Measurements from ENCODE around the gene ZNF580.
A peak's percentile ranks its signal among the peaks of the same experiment; 100 is the strongest.

DNA sequence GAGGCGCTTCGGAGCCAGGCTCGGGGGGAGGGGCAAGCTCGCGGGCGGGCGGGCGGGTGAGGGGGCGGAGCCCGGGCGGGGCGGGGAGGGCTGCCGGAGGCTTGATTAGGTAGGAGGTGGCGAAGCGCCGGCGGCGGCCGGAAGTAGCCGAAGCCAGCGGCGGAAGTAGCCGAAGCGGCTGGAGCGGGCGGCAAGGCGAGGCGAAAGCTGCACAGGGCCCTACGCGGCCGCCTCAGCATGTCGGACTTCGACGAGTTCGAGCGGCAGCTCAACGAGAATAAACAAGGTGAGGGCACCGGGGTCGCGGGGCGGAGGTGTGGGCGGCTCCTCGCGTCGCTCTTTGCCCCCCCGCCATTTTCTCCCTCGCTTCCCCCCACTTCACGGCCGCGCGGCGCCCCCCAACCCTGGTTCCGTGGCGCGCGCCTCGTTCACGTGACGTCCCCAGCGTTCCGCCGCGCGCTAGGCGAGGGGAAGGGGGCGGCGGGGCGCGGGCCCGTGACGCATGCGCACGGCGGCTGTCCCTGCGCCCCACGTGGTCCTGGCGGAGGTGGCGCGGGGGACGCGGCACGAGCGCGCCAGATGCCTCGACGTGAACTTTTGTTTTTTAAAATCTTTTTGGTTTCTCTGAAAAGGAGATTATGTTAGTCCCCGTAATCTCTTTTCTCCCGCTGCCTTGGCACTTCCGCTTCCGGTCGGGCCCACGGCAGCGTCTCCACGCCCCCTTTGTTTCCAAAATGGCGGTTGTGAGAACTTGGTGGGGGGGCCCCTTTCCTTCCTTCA, 14.3 kb downstream of the ZNF580 start, which contains the start of gene U2AF2:
- TF ChIP-seq CTCF (IDR thresholded peaks at IDR 0.05 in 2 of 3, conservative IDR thresholded peaks at IDR 0.05 in 1 of 3; ENCODE audit: insufficient read depth in 2 of 3, low read depth in 1 of 3, low read length in 3 of 3) (no peak; a peak in 1 of 6 replicates), HLTF (IDR thresholded peaks at IDR 0.05) (no peak), POLR2A (conservative IDR thresholded peaks at IDR 0.05) (peak; percentile 92), RHOXF2B (CRISPR knock-in tag; conservative IDR thresholded peaks at IDR 0.05) (no peak), ZNF263 (CRISPR knock-in tag; IDR thresholded peaks at IDR 0.05; ENCODE audit: borderline replicate concordance) (peak; percentile 62), OTX1 (CRISPR knock-in tag; IDR thresholded peaks at IDR 0.05) (no peak), TCF7 (IDR thresholded peaks at IDR 0.05; ENCODE audit: borderline replicate concordance) (no peak), ZNF239 (CRISPR knock-in tag; IDR thresholded peaks at IDR 0.05) (no peak), TARDBP (IDR thresholded peaks at IDR 0.05) (0 out of 2 replicates have a peak, but pooled peaks have one; percentile 44), GTF2E2 (tag; IDR thresholded peaks at IDR 0.05) (no peak), CEBPB (tag; IDR thresholded peaks at IDR 0.05) (no peak), MAFF (IDR thresholded peaks at IDR 0.05; ENCODE audit: low read length) (no peak), GABPB1 (CRISPR knock-in tag; IDR thresholded peaks at IDR 0.05) (peak; percentile 90)
